Sigmoid colon (tissue), 7 donors: Measurements from ENCODE around the gene TJP1. TPM values are rescaled to one million over a fixed set of nuclear protein-coding genes. Genes with fewer than 3 reads are reported as not detected.
A peak's percentile ranks its signal among the peaks of the same experiment; 100 is the strongest.

ENCODE experiments used
- DNase-seq: peaks from one replicate; pipeline ENCODE4 v3.0.0-alpha.2; 2019
- H3K27ac ChIP-seq, 4 donors: fragments of 200-600 bp; sonication (generic); one replicate each; pipeline ENCODE4 v1.5.1; 2016 to 2019; ENCODE audit warnings: mild to moderate bottlenecking in 1 of 4
- H3K27me3 ChIP-seq, 3 donors: fragments of 200-600 bp; sonication (generic); one replicate each; pipeline ENCODE4 v1.5.1; 2019; ENCODE audit warnings: mild to moderate bottlenecking in 1 of 3
- H3K36me3 ChIP-seq, 4 donors: fragments of 200-600 bp; sonication (generic); one replicate each; pipeline ENCODE4 v1.5.1; 2016 to 2019
- H3K4me1 ChIP-seq, 4 donors: fragments of 200-600 bp; sonication (generic); one replicate each; pipeline ENCODE4 v1.5.1; 2017 to 2019
- H3K4me3 ChIP-seq, 4 donors: fragments of 200-600 bp; sonication (generic); one replicate each; pipeline ENCODE4 v1.5.1; 2017 to 2019; ENCODE audit warnings: mild to moderate bottlenecking in 2 of 4, moderate library complexity in 1 of 4
- H3K9me3 ChIP-seq, 4 donors: fragments of 200-600 bp in 3 of 4; sonication (generic) in 3 of 4; one replicate each; pipeline versions ENCODE4 v1.5.1 to v1.6.1; 2013 to 2019
- EP300 ChIP-seq, 4 donors: sonication (generic); formaldehyde crosslinking; IDR thresholded peaks; one replicate each; pipeline ENCODE4 v1.6.1; 2017; ENCODE audit warnings: antibody characterized with exemption in 4 of 4
- POLR2A ChIP-seq, 2 donors: fragments of 450-650 bp; IDR thresholded peaks; one replicate each; pipeline ENCODE4 v1.6.1; 2016; ENCODE audit warnings: antibody characterized with exemption in 2 of 2, mild to moderate bottlenecking in 2 of 2, moderate library complexity in 2 of 2
- POLR2AphosphoS5 ChIP-seq, 4 donors: sonication (generic); formaldehyde crosslinking; IDR thresholded peaks; one replicate each; pipeline ENCODE4 v1.6.1; 2017; ENCODE audit warnings: antibody characterized with exemption in 4 of 4
- WGBS, 2 donors: extraction: QIAGEN DNeasy Blood & Tissue Kit; methylation state at CpG; one replicate each; pipeline ENCODE4 v1.1.7; 2013; 5-methylcytosine and 5-hydroxymethylcytosine counted together
- intact Hi-C: fragments of 100-400 bp; cut with DNase I; formaldehyde crosslinking; loops from one replicate; pipeline ENCODE4 v1.15.1; 2023
- polyA plus RNA-seq, 3 donors: library from polyadenylated mRNA; stranded (reverse); fragments of 200-250 nt; gene quantifications; one replicate each; pipeline ENCODE4 v1.2.3, GENCODE V29; 2013
- total RNA-seq, 4 donors: library from RNA; depleted of rRNA; stranded (reverse); fragments of >200 nt; gene quantifications; one replicate each; pipeline ENCODE4 v1.1.0, GENCODE V29; 2016
- TF ChIP-seq, protein P1 (sequence below), 4 experiments: fragments of 450-650 bp in 3 of 4; fragments of 200-600 bp in 1 of 4; IDR thresholded peaks; one replicate each; pipeline ENCODE4 v1.5.1; 2016 to 2019; ENCODE audit warnings: antibody characterized with exemption in 4 of 4, mild to moderate bottlenecking in 3 of 4, moderate library complexity in 2 of 4
- donor health status: healthy with polysubstance abuse.
- donor health status: Bipolar disorder and iron deficiency.
- donor health status: healthy.

TJP1 gene
- total and polyA plus RNA-seq, 7 donors, result 21.3 to 134 (median 92.0) TPM

DNA sequence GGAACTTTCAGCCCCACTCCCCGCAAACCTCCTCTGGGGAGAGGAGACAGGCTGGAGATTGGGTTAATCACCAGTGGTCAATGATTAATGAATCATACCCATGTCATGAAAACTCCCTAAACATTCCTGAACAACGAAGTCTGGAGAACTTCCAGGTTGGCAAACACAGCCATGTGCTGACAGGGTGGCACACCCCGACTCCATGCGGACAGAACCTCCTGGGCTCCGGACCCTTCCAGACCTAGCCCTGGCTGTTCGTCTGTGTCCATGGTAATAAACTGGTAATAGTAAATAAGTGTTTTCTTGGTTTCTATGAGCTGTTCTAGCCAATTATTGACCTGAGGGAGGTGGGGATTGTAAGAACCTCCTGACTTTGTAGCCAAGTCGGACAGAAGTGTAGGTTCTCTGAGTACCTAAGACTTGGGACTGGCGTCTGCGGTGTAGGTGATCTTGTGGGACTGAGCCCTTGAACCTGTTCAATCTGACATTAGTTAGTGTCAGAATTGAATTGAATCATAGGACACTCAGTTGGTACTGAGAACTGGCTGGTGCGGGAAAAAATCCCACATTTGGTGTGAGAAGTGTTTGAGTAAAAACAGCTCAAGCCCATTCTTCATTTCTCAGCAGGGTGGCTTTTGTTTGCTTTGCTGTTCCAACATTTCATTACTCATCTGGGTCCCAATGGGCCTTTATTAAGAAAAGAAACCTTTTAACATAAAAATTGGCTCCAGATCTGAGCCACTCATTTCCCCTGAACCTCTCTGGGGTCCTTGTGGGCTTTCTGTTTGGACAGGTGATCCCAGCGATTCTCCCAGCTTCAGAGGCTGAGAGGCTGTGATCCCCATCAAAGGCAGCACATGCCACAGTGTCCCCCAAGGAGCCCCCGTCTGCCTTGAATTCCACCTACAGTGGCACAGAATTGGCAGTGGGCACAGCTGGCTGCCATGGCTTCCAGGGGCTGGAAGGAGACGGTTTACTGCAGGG lies 151.0 kb downstream of the TJP1 start:
- no peaks in the 10 kb centered on the region for H3K36me3 ChIP-seq
- no peak overlapping the region for H3K27ac ChIP-seq
- TF ChIP-seq POLR2AphosphoS5 (IDR thresholded peaks at IDR 0.05) (no peak), EP300 (IDR thresholded peaks at IDR 0.05) (no peak), POLR2A (IDR thresholded peaks at IDR 0.05) (no peak)
- TF ChIP-seq, protein P1, sequence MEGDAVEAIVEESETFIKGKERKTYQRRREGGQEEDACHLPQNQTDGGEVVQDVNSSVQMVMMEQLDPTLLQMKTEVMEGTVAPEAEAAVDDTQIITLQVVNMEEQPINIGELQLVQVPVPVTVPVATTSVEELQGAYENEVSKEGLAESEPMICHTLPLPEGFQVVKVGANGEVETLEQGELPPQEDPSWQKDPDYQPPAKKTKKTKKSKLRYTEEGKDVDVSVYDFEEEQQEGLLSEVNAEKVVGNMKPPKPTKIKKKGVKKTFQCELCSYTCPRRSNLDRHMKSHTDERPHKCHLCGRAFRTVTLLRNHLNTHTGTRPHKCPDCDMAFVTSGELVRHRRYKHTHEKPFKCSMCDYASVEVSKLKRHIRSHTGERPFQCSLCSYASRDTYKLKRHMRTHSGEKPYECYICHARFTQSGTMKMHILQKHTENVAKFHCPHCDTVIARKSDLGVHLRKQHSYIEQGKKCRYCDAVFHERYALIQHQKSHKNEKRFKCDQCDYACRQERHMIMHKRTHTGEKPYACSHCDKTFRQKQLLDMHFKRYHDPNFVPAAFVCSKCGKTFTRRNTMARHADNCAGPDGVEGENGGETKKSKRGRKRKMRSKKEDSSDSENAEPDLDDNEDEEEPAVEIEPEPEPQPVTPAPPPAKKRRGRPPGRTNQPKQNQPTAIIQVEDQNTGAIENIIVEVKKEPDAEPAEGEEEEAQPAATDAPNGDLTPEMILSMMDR (IDR thresholded peaks at IDR 0.05), result no peak
- peaks cover 0 to 18% (median 8%) of the 10 kb centered on the region in 3 donors for H3K27me3 ChIP-seq
- H3K4me1 ChIP-seq, result peaks cover 0 to 16% (median 10%) of the 10 kb centered on the region in 4 donors
- intact Hi-C loops, result loop anchor here (10.0 kb wide), 1 partner anchor 374 kb away; no protein-coding TSS in a partner anchor
- 29 to 70% methylated on average over 13 of the region's 13 CpGs for WGBS, 2 donors
- H3K9me3 ChIP-seq, result no peaks in the 10 kb centered on the region
- no peak overlapping the region for H3K4me3 ChIP-seq
- DNase-seq, result no peak

DNA sequence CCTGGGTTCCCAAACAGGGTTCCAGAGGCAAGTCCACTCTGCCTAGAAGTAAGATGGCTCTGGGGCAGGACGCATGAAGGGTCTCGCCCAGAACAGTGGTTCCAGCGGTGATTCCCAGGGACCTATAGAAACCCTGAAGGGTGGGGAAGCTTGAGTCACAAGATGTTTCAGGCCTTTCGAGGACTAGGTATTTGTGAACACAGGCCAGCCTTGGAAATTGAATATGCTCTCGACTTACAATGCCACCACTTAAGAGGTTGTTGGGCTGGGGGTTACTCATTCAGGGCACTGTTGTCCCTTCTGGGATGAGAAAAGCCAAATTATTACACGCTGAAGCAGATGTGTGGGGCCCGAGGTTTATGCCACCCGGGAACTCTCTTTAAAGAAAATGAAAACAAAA lies 152.0 kb downstream of the TJP1 start:
- H3K4me1 ChIP-seq, result peaks cover 0 to 18% (median 6%) of the 10 kb centered on the region in 4 donors
- no peak for DNase-seq
- intact Hi-C loops, result loop anchor here (10.0 kb wide), 1 partner anchor 375 kb away; no protein-coding TSS in a partner anchor
- H3K36me3 ChIP-seq, result no peaks in the 10 kb centered on the region
- WGBS, 2 donors, result 64 to 87% methylated on average over 8 of the region's 8 CpGs
- no peak overlapping the region for H3K27ac ChIP-seq
- no peak overlapping the region for H3K4me3 ChIP-seq
- peaks cover 0 to 11% (median 0%) of the 10 kb centered on the region in 3 donors for H3K27me3 ChIP-seq
- no peaks in the 10 kb centered on the region for H3K9me3 ChIP-seq
- TF ChIP-seq EP300 (IDR thresholded peaks at IDR 0.05), result no peak
- TF ChIP-seq, protein P1 (IDR thresholded peaks at IDR 0.05), result no peak
- TF ChIP-seq POLR2AphosphoS5 (IDR thresholded peaks at IDR 0.05), result no peak
- TF ChIP-seq POLR2A (IDR thresholded peaks at IDR 0.05), result no peak

DNA sequence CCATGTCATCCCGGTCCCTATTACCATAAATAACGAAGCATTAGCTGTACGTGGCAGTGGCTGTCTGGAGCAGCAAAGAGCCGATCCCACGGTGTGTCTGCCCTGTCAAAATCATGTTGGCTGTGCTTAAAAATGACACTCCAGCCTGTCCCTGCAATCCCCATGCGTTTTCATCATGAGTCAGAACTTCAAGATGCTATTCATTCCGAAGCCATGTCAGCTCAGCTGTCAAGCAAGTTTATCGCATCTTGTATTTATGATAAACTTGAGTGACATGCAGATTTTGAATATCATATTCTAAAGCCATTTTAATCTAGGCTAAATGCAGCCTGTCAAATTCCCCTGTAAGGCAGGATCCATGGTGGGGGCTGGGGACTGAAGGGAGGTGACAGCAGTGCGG lies 152.4 kb downstream of the TJP1 start:
- Histone ChIP-seq H3K9me3 (no peaks in the 10 kb centered on the region), H3K4me3 (no peak overlapping the region), H3K36me3 (no peaks in the 10 kb centered on the region), H3K4me1 (peaks cover 0 to 17% (median 3%) of the 10 kb centered on the region in 4 donors), H3K27ac (no peak overlapping the region), H3K27me3 (peaks cover 0 to 7% (median 0%) of the 10 kb centered on the region in 3 donors)
- DNase-seq, result no peak
- TF ChIP-seq EP300 (IDR thresholded peaks at IDR 0.05) (no peak), POLR2A (IDR thresholded peaks at IDR 0.05) (no peak)
- intact Hi-C loops, result loop anchor here (10.0 kb wide), 2 partner anchors 255 to 375 kb away; no protein-coding TSS in a partner anchor
- 84 to 89% methylated on average over 9 of the region's 9 CpGs for WGBS, 2 donors

DNA sequence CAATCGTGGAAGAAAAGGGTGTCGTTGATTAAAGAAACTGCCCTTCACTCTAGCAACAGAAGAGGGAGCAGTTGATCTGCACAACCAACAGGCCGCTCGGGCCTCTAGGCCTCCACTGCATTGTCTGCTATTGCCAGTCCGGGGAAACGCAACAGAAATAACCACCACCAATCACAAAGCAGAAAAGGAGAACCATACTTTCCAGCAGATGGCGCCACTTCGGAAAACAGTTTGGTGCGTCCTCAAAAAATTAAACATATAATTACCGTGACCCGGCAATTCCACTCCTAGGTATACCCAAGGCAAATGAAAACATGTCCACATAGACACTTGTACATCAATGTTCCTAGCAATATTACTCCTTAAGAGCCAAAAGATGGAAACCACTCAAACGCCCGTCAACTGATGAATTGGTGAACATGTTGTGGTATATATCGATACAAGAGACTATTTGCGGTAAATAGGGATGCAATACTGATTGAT lies 154.1 kb downstream of the TJP1 start:
- Histone ChIP-seq H3K27me3 (no peaks in the 10 kb centered on the region), H3K4me1 (peaks cover 0 to 10% (median 0%) of the 10 kb centered on the region in 4 donors), H3K36me3 (no peaks in the 10 kb centered on the region), H3K27ac (no peak overlapping the region), H3K9me3 (no peaks in the 10 kb centered on the region), H3K4me3 (no peak overlapping the region)
- 29 to 39% methylated on average over 15 of the region's 15 CpGs for WGBS, 2 donors
- intact Hi-C loops, result loop anchor here (10.0 kb wide), 1 partner anchor 257 kb away; no protein-coding TSS in a partner anchor
- peak; percentile 76 for DNase-seq
- TF ChIP-seq EP300 (IDR thresholded peaks at IDR 0.05) (no peak), POLR2AphosphoS5 (IDR thresholded peaks at IDR 0.05) (no peak), POLR2A (IDR thresholded peaks at IDR 0.05) (no peak)
- TF ChIP-seq, protein P1 (IDR thresholded peaks at IDR 0.05), result peak; percentile 40 to 70 (median 58)

DNA sequence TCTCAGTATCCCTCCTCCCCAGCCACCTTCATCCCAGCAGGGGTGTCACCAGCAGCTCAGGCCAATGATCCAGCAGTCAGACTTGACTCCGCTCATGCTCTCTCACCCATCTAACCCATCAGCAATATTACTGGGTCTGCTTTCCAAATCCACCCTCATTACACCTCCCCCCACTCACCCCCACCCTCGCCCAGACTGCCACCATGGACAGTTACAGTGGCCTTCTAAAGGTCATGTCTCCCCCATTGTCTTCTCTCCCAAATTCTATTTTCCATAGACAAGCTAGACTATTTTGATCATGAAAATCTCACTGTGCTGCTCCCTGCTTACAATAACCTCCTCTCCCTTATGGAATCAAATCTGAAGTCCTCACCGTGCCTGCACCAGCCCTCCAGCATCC lies 156.0 kb downstream of the TJP1 start:
- DNase-seq, result no peak
- Histone ChIP-seq H3K4me1 (peaks cover 0 to 10% (median 0%) of the 10 kb centered on the region in 4 donors), H3K27ac (no peak overlapping the region), H3K4me3 (no peak overlapping the region), H3K9me3 (no peaks in the 10 kb centered on the region), H3K36me3 (no peaks in the 10 kb centered on the region), H3K27me3 (no peaks in the 10 kb centered on the region)
- 89 to 95% methylated on average over 3 of the region's 3 CpGs for WGBS, 2 donors
- intact Hi-C loops, result loop anchor here (10.0 kb wide), 1 partner anchor 259 kb away; no protein-coding TSS in a partner anchor
- TF ChIP-seq, protein P1 (IDR thresholded peaks at IDR 0.05), result no peak
- no peak for TF ChIP-seq POLR2AphosphoS5 (IDR thresholded peaks at IDR 0.05)
- TF ChIP-seq POLR2A (IDR thresholded peaks at IDR 0.05), result no peak
- no peak for TF ChIP-seq EP300 (IDR thresholded peaks at IDR 0.05)
